Endothelial cell of umbilical vein (primary cell): ENCODE data around the gene POP7. TPM values are rescaled to one million over a fixed set of nuclear protein-coding genes. Genes with fewer than 3 reads are reported as not detected.

Experiments used
- BruUV-seq: library from RNA; stranded (reverse); fragments of 400-500 nt; replicated peaks from 2 replicates; lab custom pipeline; 2021; lab: Mats Ljungman, UMichigan
- CTCF ChIA-PET: fragments of 300-600, 350-600 bp; sonication (Branson Sonifier 250); formaldehyde crosslinking; loops from one replicate; lab custom pipeline; 2021; ENCODE audit warnings: antibody characterized with exemption, inconsistent platforms; lab: Charles Lee
- POLR2A ChIA-PET: fragments of 300-600, 350-600 bp; sonication (Branson Sonifier 250); formaldehyde crosslinking; loops from one replicate; lab custom pipeline; 2021; ENCODE audit warnings: antibody characterized with exemption, inconsistent platforms; lab: Charles Lee
- DNase-seq: peaks from one replicate; pipeline ENCODE4 v3.0.0-alpha.2; 2011; ENCODE audit warnings: low read depth, low spot score
- FAIRE-seq: peaks from 2 replicates; lab custom pipeline; 2011; peaks lifted over from hg19 to GRCh38; lab: Jason Lieb, UNC
- H2AFZ ChIP-seq: 2 replicates; pipeline ENCODE4 v1.6.0; 2012; ENCODE audit warnings: low read depth, low read length, control low read depth, inconsistent platforms
- H3K27ac ChIP-seq: 2 replicates; pipeline ENCODE4 v1.5.1; 2011; ENCODE audit warnings: low read depth, mild to moderate bottlenecking, control low read depth, low read length, moderate library complexity; ENCODE audit not compliant: insufficient read depth
- H3K27me3 ChIP-seq, 2 experiments: 2 replicates each; pipeline versions ENCODE4 v1.6.0 to v1.6.1; 2011; ENCODE audit warnings: low read length in 2 of 2, mixed read lengths in 1 of 2; ENCODE audit not compliant: control insufficient read depth in 2 of 2, insufficient read depth in 2 of 2
- H3K36me3 ChIP-seq, 2 experiments: 2 replicates in 1 of 2; 3 replicates in 1 of 2; pipeline ENCODE4 v1.5.1; 2011; ENCODE audit warnings: low read length in 2 of 2, mild to moderate bottlenecking in 1 of 2, moderate library complexity in 1 of 2; ENCODE audit not compliant: control insufficient read depth in 2 of 2, insufficient read depth in 2 of 2; ENCODE audit errors: extremely low read depth in 1 of 2
- H3K4me1 ChIP-seq: 3 replicates; pipeline ENCODE4 v1.5.1; 2011; ENCODE audit warnings: mild to moderate bottlenecking, low read length; ENCODE audit not compliant: control insufficient read depth, insufficient read depth; ENCODE audit errors: extremely low read depth
- H3K4me2 ChIP-seq: 2 replicates; pipeline ENCODE4 v1.6.1; 2011; ENCODE audit warnings: low read length, control low read depth, mixed read lengths; ENCODE audit not compliant: insufficient read depth
- H3K4me3 ChIP-seq, 3 experiments: fragments of 200-600 bp in 1 of 3; sonication (generic), shearing (Covaris generic) in 1 of 3; replicated peaks in 1 of 3; 2 replicates each; pipeline ENCODE4 v1.5.1; 2011 to 2016; ENCODE audit warnings: control low read depth in 3 of 3, low read length in 3 of 3, mild to moderate bottlenecking in 2 of 3, inconsistent platforms in 1 of 3, low read depth in 1 of 3, moderate library complexity in 1 of 3; ENCODE audit not compliant: insufficient read depth in 1 of 3
- H3K79me2 ChIP-seq: 2 replicates; pipeline ENCODE4 v1.6.0; 2012; ENCODE audit warnings: low read length, inconsistent platforms; ENCODE audit not compliant: control insufficient read depth, insufficient read depth
- H3K9ac ChIP-seq: replicated peaks from 2 replicates; pipeline ENCODE3; 2011; ENCODE audit warnings: low read length, control low read depth; ENCODE audit not compliant: insufficient read depth; ENCODE audit errors: extremely low read depth
- H3K9me1 ChIP-seq: replicated peaks from 3 replicates; pipeline ENCODE4 v1.6.0; 2011; ENCODE audit warnings: mild to moderate bottlenecking, low read length; ENCODE audit not compliant: control insufficient read depth, insufficient read depth; ENCODE audit errors: extremely low read depth
- H3K9me3 ChIP-seq: replicated peaks from 2 replicates; pipeline ENCODE4 v1.5.1; 2012; ENCODE audit warnings: low read length, inconsistent platforms; ENCODE audit not compliant: control insufficient read depth, insufficient read depth
- H4K20me1 ChIP-seq: replicated peaks from 2 replicates; pipeline ENCODE3; 2011; ENCODE audit warnings: mild to moderate bottlenecking, low read length; ENCODE audit not compliant: control insufficient read depth, insufficient read depth; ENCODE audit errors: extremely low read depth
- EZH2 ChIP-seq: IDR thresholded peaks from 2 replicates; pipeline ENCODE4 v1.6.1; 2012; ENCODE audit warnings: borderline replicate concordance, low read depth, mild to moderate bottlenecking, moderate library complexity, low read length, inconsistent platforms; ENCODE audit not compliant: severe bottlenecking
- FOS ChIP-seq: IDR thresholded peaks from 2 replicates; pipeline ENCODE4 v1.6.1; 2011; ENCODE audit warnings: mild to moderate bottlenecking, low read length, moderate library complexity, borderline replicate concordance; ENCODE audit not compliant: insufficient read depth
- GATA2 ChIP-seq: IDR thresholded peaks from 2 replicates; pipeline ENCODE4 v1.7.0; 2011; ENCODE audit warnings: low read depth, mild to moderate bottlenecking, moderate library complexity, mixed read lengths, low read length; ENCODE audit not compliant: insufficient read length, insufficient read depth
- JUN ChIP-seq: IDR thresholded peaks from 2 replicates; pipeline ENCODE4 v1.6.1; 2011; ENCODE audit warnings: borderline replicate concordance, low read depth; ENCODE audit not compliant: insufficient read length, insufficient read depth
- MYC ChIP-seq: IDR thresholded peaks from one replicate; pipeline ENCODE4 v1.6.1; 2011; ENCODE audit warnings: mild to moderate bottlenecking, low read depth, low read length
- POLR2A ChIP-seq: IDR thresholded peaks from 2 replicates; pipeline ENCODE4 v1.6.1; 2012; ENCODE audit warnings: low read depth, mild to moderate bottlenecking, control low read depth, low read length
- POLR2AphosphoS5 ChIP-seq: IDR thresholded peaks from 2 replicates; pipeline ENCODE4 v1.6.1; 2012; ENCODE audit warnings: low read depth, mild to moderate bottlenecking, control low read depth, low read length, moderate library complexity; ENCODE audit not compliant: insufficient read depth
- dilution Hi-C: fragments of 300-500 bp; cut with MboI; formaldehyde crosslinking; loops from one replicate; pipeline ENCODE4 v1.15.0; 2019; ENCODE audit warnings: low sequenced_read_pairs; ENCODE audit not compliant: extremely low pct_ligation_motif_present
- intact Hi-C: fragments of 100-400 bp; cut with micrococcal nuclease; formaldehyde crosslinking; loops from one replicate; pipeline ENCODE4 v1.10.0; 2022
- polyA plus RNA-seq, 4 experiments: library from polyadenylated mRNA; depleted of rRNA in 3 of 4; stranded (reverse) in 3 of 4; unstranded in 1 of 4; fragments of >200 nt; gene quantifications; 2 replicates each; pipeline versions ENCODE4 v1.2.1 to v1.2.3, GENCODE V29; 2011 to 2012; ENCODE audit warnings: missing spikeins in 1 of 4
- total RNA-seq: library from RNA; stranded (reverse); gene quantifications from 2 replicates; pipeline ENCODE4 v1.2.3, GENCODE V29; 2021
- TF ChIP-seq, protein P1 (sequence below): IDR thresholded peaks from 2 replicates; pipeline ENCODE4 v1.6.1; 2011; ENCODE audit not compliant: insufficient read depth, insufficient read length
- TF ChIP-seq, protein P2 (sequence below), 2 donors: IDR thresholded peaks; 1 replicate in 1 of 2; 2 replicates in 1 of 2; pipeline ENCODE4 v1.5.1; 2011; ENCODE audit warnings: low read length in 2 of 2, mild to moderate bottlenecking in 2 of 2, moderate library complexity in 2 of 2, control low read depth in 1 of 2, inconsistent platforms in 1 of 2, low read depth in 1 of 2; ENCODE audit not compliant: insufficient read depth in 1 of 2; ENCODE audit errors: extremely low read depth in 1 of 2

POP7 gene
- total and polyA plus RNA-seq, 2 donors (not counting 3 experiments of a cell fraction or from before 2014, with no cell fraction given) = 47.4 to 48.8 TPM

DNA sequence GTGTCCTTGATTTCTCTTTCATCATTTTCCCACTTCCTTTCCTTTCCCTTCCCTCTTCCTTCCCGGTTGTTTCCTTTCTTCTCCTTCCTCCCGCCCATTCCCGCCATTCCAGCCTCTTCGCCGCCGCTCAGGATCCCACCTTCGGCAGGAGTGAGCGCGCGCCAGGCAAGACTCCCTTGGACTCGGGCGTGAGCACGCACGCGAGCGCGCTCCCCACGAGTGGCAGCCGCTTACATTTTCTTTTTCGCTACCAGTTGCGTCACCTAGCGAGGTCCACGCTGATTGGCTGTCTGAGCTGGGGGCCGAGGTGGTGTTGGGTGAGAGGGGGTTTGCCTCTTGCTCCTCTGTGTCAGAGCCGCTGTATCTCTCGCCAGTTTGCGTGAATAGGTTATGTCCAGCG is 39.3 kb downstream of the POP7 start:
- Histone ChIP-seq H3K9me3 (no peaks in the 10 kb centered on the region), H3K9ac (no peak overlapping the region), H3K79me2 (no peaks in the 10 kb centered on the region), H4K20me1 (no peaks in the 10 kb centered on the region), H3K9me1 (no peaks in the 10 kb centered on the region), H3K27ac (no peak overlapping the region), H3K27me3 (no peaks in the 10 kb centered on the region), H3K4me2 (no peak overlapping the region), H3K4me1 (no peaks in the 10 kb centered on the region), H3K4me3 (peak overlapping the region in 1 of 3 experiments; percentile 18), H3K36me3 (no peaks in the 10 kb centered on the region), H2AFZ (peak overlapping the region; percentile 67)
- TF ChIP-seq GATA2 (no peak), FOS (no peak), POLR2AphosphoS5 (no peak), EZH2 (no peak), MYC (no peak), POLR2A (no peak), JUN (no peak)
- TF ChIP-seq, protein P1, sequence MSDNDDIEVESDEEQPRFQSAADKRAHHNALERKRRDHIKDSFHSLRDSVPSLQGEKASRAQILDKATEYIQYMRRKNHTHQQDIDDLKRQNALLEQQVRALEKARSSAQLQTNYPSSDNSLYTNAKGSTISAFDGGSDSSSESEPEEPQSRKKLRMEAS = no peak
- TF ChIP-seq, protein P2, sequence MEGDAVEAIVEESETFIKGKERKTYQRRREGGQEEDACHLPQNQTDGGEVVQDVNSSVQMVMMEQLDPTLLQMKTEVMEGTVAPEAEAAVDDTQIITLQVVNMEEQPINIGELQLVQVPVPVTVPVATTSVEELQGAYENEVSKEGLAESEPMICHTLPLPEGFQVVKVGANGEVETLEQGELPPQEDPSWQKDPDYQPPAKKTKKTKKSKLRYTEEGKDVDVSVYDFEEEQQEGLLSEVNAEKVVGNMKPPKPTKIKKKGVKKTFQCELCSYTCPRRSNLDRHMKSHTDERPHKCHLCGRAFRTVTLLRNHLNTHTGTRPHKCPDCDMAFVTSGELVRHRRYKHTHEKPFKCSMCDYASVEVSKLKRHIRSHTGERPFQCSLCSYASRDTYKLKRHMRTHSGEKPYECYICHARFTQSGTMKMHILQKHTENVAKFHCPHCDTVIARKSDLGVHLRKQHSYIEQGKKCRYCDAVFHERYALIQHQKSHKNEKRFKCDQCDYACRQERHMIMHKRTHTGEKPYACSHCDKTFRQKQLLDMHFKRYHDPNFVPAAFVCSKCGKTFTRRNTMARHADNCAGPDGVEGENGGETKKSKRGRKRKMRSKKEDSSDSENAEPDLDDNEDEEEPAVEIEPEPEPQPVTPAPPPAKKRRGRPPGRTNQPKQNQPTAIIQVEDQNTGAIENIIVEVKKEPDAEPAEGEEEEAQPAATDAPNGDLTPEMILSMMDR (IDR thresholded peaks at IDR 0.05; ENCODE audit: extremely low read depth in 1 of 2, insufficient read depth in 1 of 2, low read depth in 1 of 2, low read length in 2 of 2) = no peak
- POLR2A ChIA-PET = no interaction called here
- CTCF ChIA-PET = interaction anchor here (0.7 kb wide), 1 partner anchor 11 kb away, joined by 3 read pairs; no protein-coding TSS in a partner anchor
- dilution Hi-C loops = no loop called here
- DNase-seq = peak; percentile 49
- FAIRE-seq = peak; percentile 56
- intact Hi-C loops = no loop called here
- no TSS peak for BruUV-seq
